HepG2 (cell line): ENCODE data around the gene ATG3. TPM values are rescaled to one million over a fixed set of nuclear protein-coding genes. Genes with fewer than 3 reads are reported as not detected.

ENCODE experiments used
- ATAC-seq: fragments of 200-7000 bp; cut with Tn5 transposase; 3 replicates; pipeline ENCODE4 v1.9.1; 2020; ENCODE audit warnings: mild to moderate bottlenecking, moderate library complexity
- BruUV-seq: library from RNA; stranded (reverse); fragments of 400-500 nt; replicated peaks from 2 replicates; lab custom pipeline; 2021; lab: Mats Ljungman, UMichigan
- CTCF ChIA-PET: fragments of 300-600 bp; formaldehyde crosslinking; extraction: SDS; loops from one replicate; lab custom pipeline; 2021; ENCODE audit warnings: low total read pairs, inconsistent platforms, low intra/inter-chr PET ratio; lab: Yijun Ruan, JAX
- POLR2A ChIA-PET: fragments of 350-600 bp; sonication (Branson Sonifier 250); formaldehyde crosslinking; loops from one replicate; lab custom pipeline; 2020; ENCODE audit warnings: antibody characterized with exemption, inconsistent platforms; lab: Yijun Ruan, JAX
- DNase-seq: peaks from one replicate; pipeline ENCODE4 v3.0.0-alpha.2; 2015; ENCODE audit warnings: low spot score
- FAIRE-seq: peaks from 3 replicates; lab custom pipeline; 2011; peaks lifted over from hg19 to GRCh38; lab: Jason Lieb, UNC
- H2AFZ ChIP-seq: one replicate; pipeline ENCODE4 v1.6.1; 2011; ENCODE audit warnings: low read length, inconsistent platforms
- H3K27ac ChIP-seq: fragments of 300-600 bp; 3 replicates; pipeline ENCODE4 v1.8.0; 2011; ENCODE audit warnings: mixed run types, mild to moderate bottlenecking, mixed read lengths, low read length, inconsistent platforms; ENCODE audit not compliant: insufficient read depth; ENCODE audit errors: extremely low read length
- H3K27me3 ChIP-seq, 2 experiments: fragments of 200-600 bp in 1 of 2; 2 replicates in 1 of 2; 3 replicates in 1 of 2; pipeline versions ENCODE4 v1.6.0 to v1.8.0; 2011; ENCODE audit warnings: low read length in 2 of 2, mild to moderate bottlenecking in 2 of 2, moderate library complexity in 2 of 2, inconsistent platforms in 1 of 2; ENCODE audit not compliant: insufficient read depth in 2 of 2, control insufficient read depth in 1 of 2
- H3K36me3 ChIP-seq, 2 experiments: fragments of 200-600 bp in 1 of 2; replicated peaks in 1 of 2; 2 replicates in 1 of 2; 3 replicates in 1 of 2; pipeline versions ENCODE4 v1.5.1 to v1.8.0; 2011; ENCODE audit warnings: low read length in 2 of 2, inconsistent platforms in 1 of 2; ENCODE audit not compliant: insufficient read depth in 2 of 2, control insufficient read depth in 1 of 2
- H3K4me1 ChIP-seq: 2 replicates; pipeline ENCODE4 v1.5.1; 2012; ENCODE audit warnings: low read length, inconsistent platforms; ENCODE audit not compliant: insufficient read depth
- H3K4me2 ChIP-seq: 2 replicates; pipeline ENCODE4 v1.6.0; 2011; ENCODE audit warnings: low read depth, low read length, inconsistent platforms
- H3K4me3 ChIP-seq, 3 experiments: fragments of 200-600 bp in 1 of 3; sonication (generic), shearing (Covaris generic) in 1 of 3; replicated peaks in 1 of 3; 2 replicates each; pipeline ENCODE4 v1.5.1; 2011 to 2016; ENCODE audit warnings: low read length in 3 of 3, inconsistent platforms in 2 of 3, low read depth in 2 of 3, mild to moderate bottlenecking in 2 of 3, control low read depth in 1 of 3, mixed read lengths in 1 of 3; ENCODE audit not compliant: insufficient read depth in 1 of 3
- H3K79me2 ChIP-seq: one replicate; pipeline ENCODE4 v1.6.1; 2011; ENCODE audit warnings: low read length, inconsistent platforms; ENCODE audit not compliant: insufficient read depth
- H3K9ac ChIP-seq: 2 replicates; pipeline ENCODE4 v1.6.0; 2011; ENCODE audit warnings: mild to moderate bottlenecking, low read depth, low read length, inconsistent platforms; ENCODE audit not compliant: insufficient read depth
- H3K9me3 ChIP-seq: 2 replicates; pipeline ENCODE4 v1.5.1; 2012; ENCODE audit warnings: mild to moderate bottlenecking, low read length
- H4K20me1 ChIP-seq: 2 replicates; pipeline ENCODE4 v1.6.0; 2011; ENCODE audit warnings: inconsistent platforms, mild to moderate bottlenecking, low read length, moderate library complexity; ENCODE audit not compliant: insufficient read depth
- ATRX ChIP-seq: sonication (generic); formaldehyde crosslinking; IDR thresholded peaks from 2 replicates; pipeline ENCODE4 v1.4.0; 2020; ENCODE audit warnings: missing genetic modification reagents, borderline replicate concordance
- CREM ChIP-seq, 2 experiments: sonication (generic) in 1 of 2; formaldehyde crosslinking in 1 of 2; IDR thresholded peaks; 2 replicates each; pipeline versions ENCODE4 v1.4.0 to v1.6.1; 2016 to 2020; ENCODE audit warnings: antibody characterized with exemption in 1 of 2, mild to moderate bottlenecking in 1 of 2, missing genetic modification reagents in 1 of 2
- GTF3A ChIP-seq: sonication (generic); formaldehyde crosslinking; conservative IDR thresholded peaks from 2 replicates; pipeline ENCODE4 v1.4.0; 2020; ENCODE audit warnings: mild to moderate bottlenecking, missing genetic modification reagents
- HMG20A ChIP-seq: IDR thresholded peaks from 2 replicates; pipeline ENCODE4 v1.6.1; 2016; ENCODE audit warnings: borderline replicate concordance
- ZFP37 ChIP-seq: sonication (generic); formaldehyde crosslinking; IDR thresholded peaks from 2 replicates; pipeline ENCODE4 v1.4.0; 2020; ENCODE audit warnings: missing genetic modification reagents, borderline replicate concordance
- ZNF441 ChIP-seq: sonication (generic); formaldehyde crosslinking; IDR thresholded peaks from 2 replicates; pipeline ENCODE4 v1.7.0; 2021; ENCODE audit warnings: missing genetic modification reagents, borderline replicate concordance
- WGBS: methylation state at CpG from one replicate; pipeline ENCODE4 v1.1.6; 2017; ENCODE audit warnings: low lambda C conversion rate; 5-methylcytosine and 5-hydroxymethylcytosine counted together
- in situ Hi-C: cut with HindIII; loops from 2 replicates; pipeline ENCODE4 v1.10.0; 2017; ENCODE audit warnings: low pct_unique_long_range_greater_than_20kb; ENCODE audit not compliant: extremely low pct_ligation_motif_present
- intact Hi-C: fragments of 100-400 bp; cut with micrococcal nuclease; formaldehyde crosslinking; loops from one replicate; pipeline ENCODE4 v1.10.0; 2022; ENCODE audit not compliant: unreplicated experiment
- polyA plus RNA-seq, 8 experiments: library from polyadenylated mRNA; depleted of rRNA in 3 of 8; stranded (reverse) in 7 of 8; unstranded in 1 of 8; fragments of >200 nt; fragmentation: Illumina TruSeq in 4 of 8; extraction: Trizol in 4 of 8; gene quantifications; 2 replicates each; pipeline versions ENCODE4 v1.2.1 to v1.2.3, GENCODE V29; 2011 to 2016; ENCODE audit warnings: low read depth in 4 of 8, missing spikeins in 1 of 8, mixed read lengths in 1 of 8; ENCODE audit not compliant: insufficient read depth in 1 of 8
- total RNA-seq, 5 experiments: library from RNA; depleted of rRNA; stranded (reverse); fragments of >200 nt; fragmentation: Illumina TruSeq; extraction: Trizol; gene quantifications; 2 replicates each; pipeline ENCODE4 v1.2.3, GENCODE V29; 2016; ENCODE audit warnings: low read depth in 1 of 5
- TF ChIP-seq, protein P1 (sequence below): sonication (generic); formaldehyde crosslinking; conservative IDR thresholded peaks from 2 replicates; pipeline ENCODE4 v1.4.0; 2020; ENCODE audit warnings: missing genetic modification reagents
- TF ChIP-seq, protein P2 (sequence below): IDR thresholded peaks from 2 replicates; pipeline ENCODE4 v1.4.0; 2020; ENCODE audit warnings: mild to moderate bottlenecking, missing genetic modification reagents
- TF ChIP-seq, protein P3 (sequence below): sonication (generic); formaldehyde crosslinking; IDR thresholded peaks from 2 replicates; pipeline ENCODE4 v1.4.0; 2020; ENCODE audit warnings: low read depth, missing genetic modification reagents

Gene ATG3
- total and polyA plus RNA-seq, 2 of the 13 experiments (the other 11 are each of a cell fraction or from before 2014, with no cell fraction given), result 19.6 to 34.8 TPM

DNA sequence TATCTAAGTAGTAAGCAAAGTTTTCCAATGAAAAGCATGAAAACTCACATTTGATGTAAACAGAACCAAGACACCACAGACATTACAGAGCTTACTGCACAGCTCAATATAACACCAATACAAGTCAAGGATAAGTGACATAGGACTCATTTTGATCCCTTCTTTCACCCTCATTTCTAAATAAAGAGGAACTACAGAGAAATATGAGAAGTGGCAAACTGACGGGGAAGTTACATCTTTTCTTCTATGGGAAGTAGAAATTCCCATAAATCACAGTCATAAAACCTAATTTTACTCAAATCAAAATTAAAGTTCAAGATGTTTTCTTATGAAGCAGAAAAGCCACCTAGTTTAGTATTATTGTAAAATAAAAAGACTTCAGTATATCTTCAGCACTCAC lies 3.8 kb downstream of the ATG3 start:
- no peak for DNase-seq
- ATAC-seq, result no peak
- H3K36me3 ChIP-seq, result peaks cover 0 to 7% of the 10 kb centered on the region in 2 experiments; a peak in 1 of 5 replicates
- 100% methylated on average over 1 of the region's 1 CpG for WGBS
- H3K27me3 ChIP-seq, result no peaks in the 10 kb centered on the region; a peak in 1 of 5 replicates
- peaks cover 51% of the 10 kb centered on the region for H3K79me2 ChIP-seq
- TF ChIP-seq HMG20A (CRISPR knock-in tag), result no peak
- TF ChIP-seq ATRX (CRISPR knock-in tag), result no peak
- TF ChIP-seq, protein P1, sequence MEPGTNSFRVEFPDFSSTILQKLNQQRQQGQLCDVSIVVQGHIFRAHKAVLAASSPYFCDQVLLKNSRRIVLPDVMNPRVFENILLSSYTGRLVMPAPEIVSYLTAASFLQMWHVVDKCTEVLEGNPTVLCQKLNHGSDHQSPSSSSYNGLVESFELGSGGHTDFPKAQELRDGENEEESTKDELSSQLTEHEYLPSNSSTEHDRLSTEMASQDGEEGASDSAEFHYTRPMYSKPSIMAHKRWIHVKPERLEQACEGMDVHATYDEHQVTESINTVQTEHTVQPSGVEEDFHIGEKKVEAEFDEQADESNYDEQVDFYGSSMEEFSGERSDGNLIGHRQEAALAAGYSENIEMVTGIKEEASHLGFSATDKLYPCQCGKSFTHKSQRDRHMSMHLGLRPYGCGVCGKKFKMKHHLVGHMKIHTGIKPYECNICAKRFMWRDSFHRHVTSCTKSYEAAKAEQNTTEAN (CRISPR knock-in tag), result no peak
- no peak for TF ChIP-seq ZNF441 (CRISPR knock-in tag)
- TF ChIP-seq CREM (IDR thresholded peaks at IDR 0.05), result no peak
- no peak for TF ChIP-seq CREM (CRISPR knock-in tag; IDR thresholded peaks at IDR 0.05)
- TF ChIP-seq ZFP37 (CRISPR knock-in tag), result no peak
- TF ChIP-seq, protein P2, sequence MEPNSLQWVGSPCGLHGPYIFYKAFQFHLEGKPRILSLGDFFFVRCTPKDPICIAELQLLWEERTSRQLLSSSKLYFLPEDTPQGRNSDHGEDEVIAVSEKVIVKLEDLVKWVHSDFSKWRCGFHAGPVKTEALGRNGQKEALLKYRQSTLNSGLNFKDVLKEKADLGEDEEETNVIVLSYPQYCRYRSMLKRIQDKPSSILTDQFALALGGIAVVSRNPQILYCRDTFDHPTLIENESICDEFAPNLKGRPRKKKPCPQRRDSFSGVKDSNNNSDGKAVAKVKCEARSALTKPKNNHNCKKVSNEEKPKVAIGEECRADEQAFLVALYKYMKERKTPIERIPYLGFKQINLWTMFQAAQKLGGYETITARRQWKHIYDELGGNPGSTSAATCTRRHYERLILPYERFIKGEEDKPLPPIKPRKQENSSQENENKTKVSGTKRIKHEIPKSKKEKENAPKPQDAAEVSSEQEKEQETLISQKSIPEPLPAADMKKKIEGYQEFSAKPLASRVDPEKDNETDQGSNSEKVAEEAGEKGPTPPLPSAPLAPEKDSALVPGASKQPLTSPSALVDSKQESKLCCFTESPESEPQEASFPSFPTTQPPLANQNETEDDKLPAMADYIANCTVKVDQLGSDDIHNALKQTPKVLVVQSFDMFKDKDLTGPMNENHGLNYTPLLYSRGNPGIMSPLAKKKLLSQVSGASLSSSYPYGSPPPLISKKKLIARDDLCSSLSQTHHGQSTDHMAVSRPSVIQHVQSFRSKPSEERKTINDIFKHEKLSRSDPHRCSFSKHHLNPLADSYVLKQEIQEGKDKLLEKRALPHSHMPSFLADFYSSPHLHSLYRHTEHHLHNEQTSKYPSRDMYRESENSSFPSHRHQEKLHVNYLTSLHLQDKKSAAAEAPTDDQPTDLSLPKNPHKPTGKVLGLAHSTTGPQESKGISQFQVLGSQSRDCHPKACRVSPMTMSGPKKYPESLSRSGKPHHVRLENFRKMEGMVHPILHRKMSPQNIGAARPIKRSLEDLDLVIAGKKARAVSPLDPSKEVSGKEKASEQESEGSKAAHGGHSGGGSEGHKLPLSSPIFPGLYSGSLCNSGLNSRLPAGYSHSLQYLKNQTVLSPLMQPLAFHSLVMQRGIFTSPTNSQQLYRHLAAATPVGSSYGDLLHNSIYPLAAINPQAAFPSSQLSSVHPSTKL (CRISPR knock-in tag), result no peak
- TF ChIP-seq, protein P3, sequence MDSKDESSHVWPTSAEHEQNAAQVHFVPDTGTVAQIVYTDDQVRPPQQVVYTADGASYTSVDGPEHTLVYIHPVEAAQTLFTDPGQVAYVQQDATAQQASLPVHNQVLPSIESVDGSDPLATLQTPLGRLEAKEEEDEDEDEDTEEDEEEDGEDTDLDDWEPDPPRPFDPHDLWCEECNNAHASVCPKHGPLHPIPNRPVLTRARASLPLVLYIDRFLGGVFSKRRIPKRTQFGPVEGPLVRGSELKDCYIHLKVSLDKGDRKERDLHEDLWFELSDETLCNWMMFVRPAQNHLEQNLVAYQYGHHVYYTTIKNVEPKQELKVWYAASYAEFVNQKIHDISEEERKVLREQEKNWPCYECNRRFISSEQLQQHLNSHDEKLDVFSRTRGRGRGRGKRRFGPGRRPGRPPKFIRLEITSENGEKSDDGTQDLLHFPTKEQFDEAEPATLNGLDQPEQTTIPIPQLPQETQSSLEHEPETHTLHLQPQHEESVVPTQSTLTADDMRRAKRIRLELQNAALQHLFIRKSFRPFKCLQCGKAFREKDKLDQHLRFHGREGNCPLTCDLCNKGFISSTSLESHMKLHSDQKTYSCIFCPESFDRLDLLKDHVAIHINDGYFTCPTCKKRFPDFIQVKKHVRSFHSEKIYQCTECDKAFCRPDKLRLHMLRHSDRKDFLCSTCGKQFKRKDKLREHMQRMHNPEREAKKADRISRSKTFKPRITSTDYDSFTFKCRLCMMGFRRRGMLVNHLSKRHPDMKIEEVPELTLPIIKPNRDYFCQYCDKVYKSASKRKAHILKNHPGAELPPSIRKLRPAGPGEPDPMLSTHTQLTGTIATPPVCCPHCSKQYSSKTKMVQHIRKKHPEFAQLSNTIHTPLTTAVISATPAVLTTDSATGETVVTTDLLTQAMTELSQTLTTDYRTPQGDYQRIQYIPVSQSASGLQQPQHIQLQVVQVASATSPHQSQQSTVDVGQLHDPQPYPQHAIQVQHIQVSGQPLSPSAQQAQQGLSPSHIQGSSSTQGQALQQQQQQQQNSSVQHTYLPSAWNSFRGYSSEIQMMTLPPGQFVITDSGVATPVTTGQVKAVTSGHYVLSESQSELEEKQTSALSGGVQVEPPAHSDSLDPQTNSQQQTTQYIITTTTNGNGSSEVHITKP (CRISPR knock-in tag), result no peak
- TF ChIP-seq GTF3A (CRISPR knock-in tag), result no peak
- BruUV-seq, result no TSS peak
- no peak overlapping the region for H3K4me3 ChIP-seq
- peaks cover 4% of the 10 kb centered on the region; the same call in 1 of the 2 replicates for H4K20me1 ChIP-seq
- peaks cover 16% of the 10 kb centered on the region for H3K4me1 ChIP-seq
- in situ Hi-C loops, result no loop called here
- no peak overlapping the region for H3K4me2 ChIP-seq
- no peak for FAIRE-seq
- H3K9ac ChIP-seq, result no peak overlapping the region
- ChIA-PET CTCF (no interaction called here), POLR2A (no interaction called here)
- H2AFZ ChIP-seq, result no peak overlapping the region
- H3K9me3 ChIP-seq, result no peaks in the 10 kb centered on the region
- intact Hi-C loops, result no loop called here
- no peak overlapping the region for H3K27ac ChIP-seq
